CD4-positive, alpha-beta T cell treated with Interleukin-1 beta for 1 hour (primary cell): Measurements from ENCODE around the gene TBX1.

Experiments
- DNase-seq, 2 donors: peaks; one replicate each; pipeline ENCODE4 v3.0.0-alpha.2; 2020 to 2022

TBX1 gene

GRCh38 chr22:19755145-19755710 is 5.3 kb upstream of the TBX1 start:
- DNase-seq: no peak

- no peak for DNase-seq
Measured at GRCh38 chr22:19755722-19756287, 4.8 kb upstream of the TBX1 start.

- DNase-seq: peak; percentile 68 to 71
Measured at GRCh38 chr22:19756288-19757128, 4.1 kb upstream of the TBX1 start.

- no peak for DNase-seq
Measured at GRCh38 chr22:19757140-19757984, 3.2 kb upstream of the TBX1 start.

GRCh38 chr22:19757985-19758895 is 2.3 kb upstream of the TBX1 start:
- no peak for DNase-seq

GRCh38 chr22:19758896-19759426 is 1.6 kb upstream of the TBX1 start:
- no peak for DNase-seq

GRCh38 chr22:19759427-19760057 is 1.0 kb upstream of the TBX1 start:
- no peak for DNase-seq

GRCh38 chr22:19760951-19761724 is 560 bp downstream of the TBX1 start:
- DNase-seq: no peak

GRCh38 chr22:19761725-19762567 is 1.4 kb downstream of the TBX1 start:
- DNase-seq: no peak

- no peak for DNase-seq
Measured at GRCh38 chr22:19762568-19763457, 2.2 kb downstream of the TBX1 start.

GRCh38 chr22:19763458-19764298 is 3.1 kb downstream of the TBX1 start:
- no peak for DNase-seq

GRCh38 chr22:19764299-19764593 is 3.7 kb downstream of the TBX1 start:
- no peak for DNase-seq

GRCh38 chr22:19764636-19765476 is 4.3 kb downstream of the TBX1 start:
- no peak for DNase-seq

- DNase-seq: no peak
Measured at GRCh38 chr22:19765477-19766239, 5.1 kb downstream of the TBX1 start.

GRCh38 chr22:19766240-19766510 is 5.6 kb downstream of the TBX1 start:
- no peak for DNase-seq
